DOHH2 (cell line): ENCODE measurements around the gene HCRTR1.
A peak's percentile ranks its signal among the peaks of the same experiment; 100 is the strongest.

ENCODE experiments used
- H3F3A ChIP-seq: fragments of 200-600 bp; sonication (generic), shearing (Covaris generic); 2 replicates; pipeline ENCODE4 v1.6.0; 2016; ENCODE audit warnings: antibody characterized with exemption, mild to moderate bottlenecking; ENCODE audit not compliant: control insufficient read depth, insufficient read depth
- H3K27ac ChIP-seq: fragments of 200-600 bp; sonication (generic); 2 replicates; pipeline ENCODE4 v1.5.1; 2014; ENCODE audit warnings: low read depth, mild to moderate bottlenecking, low read length, moderate library complexity
- H3K27me3 ChIP-seq: fragments of 200-600 bp; sonication (generic); 2 replicates; pipeline ENCODE4 v1.6.1; 2014; ENCODE audit warnings: mild to moderate bottlenecking, low read length, mixed read lengths; ENCODE audit not compliant: control insufficient read depth
- H3K36me3 ChIP-seq: fragments of 200-600 bp; sonication (generic); 2 replicates; pipeline ENCODE4 v1.6.1; 2014; ENCODE audit warnings: mild to moderate bottlenecking, low read length, moderate library complexity, mixed read lengths; ENCODE audit not compliant: control insufficient read depth
- H3K4me1 ChIP-seq: fragments of 200-600 bp; sonication (generic); 2 replicates; pipeline ENCODE4 v1.6.1; 2014; ENCODE audit warnings: mild to moderate bottlenecking, low read length, mixed read lengths; ENCODE audit not compliant: control insufficient read depth
- H3K4me2 ChIP-seq: fragments of 200-600 bp; sonication (generic); 2 replicates; pipeline ENCODE4 v1.6.0; 2014; ENCODE audit warnings: mild to moderate bottlenecking, low read length, moderate library complexity
- H3K4me3 ChIP-seq: fragments of 200-600 bp; sonication (generic); 2 replicates; pipeline ENCODE4 v1.5.1; 2014; ENCODE audit warnings: mild to moderate bottlenecking, low read length, mixed read lengths
- H3K79me2 ChIP-seq: fragments of 200-600 bp; sonication (generic); 2 replicates; pipeline ENCODE4 v1.6.1; 2014; ENCODE audit warnings: mild to moderate bottlenecking, low read length, mixed read lengths; ENCODE audit not compliant: control insufficient read depth
- H3K9me2 ChIP-seq: fragments of 200-600 bp; sonication (generic); replicated peaks from 2 replicates; pipeline ENCODE4 v1.6.1; 2014; ENCODE audit warnings: mild to moderate bottlenecking, low read length, mixed read lengths; ENCODE audit not compliant: control insufficient read depth
- H3K9me3 ChIP-seq: fragments of 200-600 bp; sonication (generic); 2 replicates; pipeline ENCODE4 v1.6.1; 2014; ENCODE audit warnings: antibody characterized with exemption, low read length, mixed read lengths; ENCODE audit not compliant: control insufficient read depth, insufficient read depth
- H4K20me1 ChIP-seq: fragments of 200-600 bp; sonication (generic); 2 replicates; pipeline ENCODE4 v1.6.0; 2014; ENCODE audit warnings: low read depth, mild to moderate bottlenecking, antibody characterized with exemption, low read length, moderate library complexity; ENCODE audit not compliant: control insufficient read depth, insufficient read depth
- EZH2phosphoT487 ChIP-seq: fragments of 200-600 bp; sonication (generic); IDR thresholded peaks from 2 replicates; pipeline ENCODE4 v1.6.1; 2017; ENCODE audit warnings: borderline replicate concordance, mild to moderate bottlenecking, antibody characterized with exemption, low read length, moderate library complexity, mixed read lengths
- TF ChIP-seq, protein P1 (sequence below): fragments of 200-600 bp; sonication (generic); IDR thresholded peaks from one replicate; pipeline ENCODE4 v1.5.1; 2014; ENCODE audit warnings: antibody characterized with exemption, mild to moderate bottlenecking, low read depth, low read length; ENCODE audit not compliant: poor library complexity, severe bottlenecking

The HCRTR1 gene

GRCh38 chr1:31668303-31668883 is 50.9 kb downstream of the HCRTR1 start:
- no peaks in the 10 kb centered on the region for H3K4me1 ChIP-seq
- H3K79me2 ChIP-seq, result no peaks in the 10 kb centered on the region
- H3K27me3 ChIP-seq, result peaks cover 45% of the 10 kb centered on the region
- H3K27ac ChIP-seq, result no peak overlapping the region
- no peak overlapping the region for H3K4me3 ChIP-seq
- no peaks in the 10 kb centered on the region for H3F3A ChIP-seq
- TF ChIP-seq, protein P1, sequence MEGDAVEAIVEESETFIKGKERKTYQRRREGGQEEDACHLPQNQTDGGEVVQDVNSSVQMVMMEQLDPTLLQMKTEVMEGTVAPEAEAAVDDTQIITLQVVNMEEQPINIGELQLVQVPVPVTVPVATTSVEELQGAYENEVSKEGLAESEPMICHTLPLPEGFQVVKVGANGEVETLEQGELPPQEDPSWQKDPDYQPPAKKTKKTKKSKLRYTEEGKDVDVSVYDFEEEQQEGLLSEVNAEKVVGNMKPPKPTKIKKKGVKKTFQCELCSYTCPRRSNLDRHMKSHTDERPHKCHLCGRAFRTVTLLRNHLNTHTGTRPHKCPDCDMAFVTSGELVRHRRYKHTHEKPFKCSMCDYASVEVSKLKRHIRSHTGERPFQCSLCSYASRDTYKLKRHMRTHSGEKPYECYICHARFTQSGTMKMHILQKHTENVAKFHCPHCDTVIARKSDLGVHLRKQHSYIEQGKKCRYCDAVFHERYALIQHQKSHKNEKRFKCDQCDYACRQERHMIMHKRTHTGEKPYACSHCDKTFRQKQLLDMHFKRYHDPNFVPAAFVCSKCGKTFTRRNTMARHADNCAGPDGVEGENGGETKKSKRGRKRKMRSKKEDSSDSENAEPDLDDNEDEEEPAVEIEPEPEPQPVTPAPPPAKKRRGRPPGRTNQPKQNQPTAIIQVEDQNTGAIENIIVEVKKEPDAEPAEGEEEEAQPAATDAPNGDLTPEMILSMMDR, result no peak
- TF ChIP-seq EZH2phosphoT487, result no peak
- H3K9me3 ChIP-seq, result no peaks in the 10 kb centered on the region
- H3K36me3 ChIP-seq, result no peaks in the 10 kb centered on the region
- no peaks in the 10 kb centered on the region for H3K9me2 ChIP-seq
- no peak overlapping the region for H3K4me2 ChIP-seq
- no peaks in the 10 kb centered on the region for H4K20me1 ChIP-seq

DNA sequence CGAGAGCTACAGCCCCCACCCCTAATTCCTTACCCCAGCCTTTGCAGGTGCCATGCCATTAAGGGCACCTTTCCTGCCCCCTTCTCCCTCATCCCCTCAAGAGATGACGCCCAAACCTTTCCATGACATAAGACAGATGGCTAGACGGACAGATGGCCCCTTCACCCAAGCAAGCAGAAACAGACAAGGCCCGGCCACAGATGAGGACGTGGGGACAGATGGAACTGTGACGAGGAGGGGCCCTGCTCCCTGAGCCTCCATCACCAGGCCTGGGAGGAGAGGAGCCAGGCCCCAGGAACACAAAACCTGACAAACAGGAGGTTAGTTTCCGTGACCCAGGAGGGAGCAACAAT is 51.9 kb downstream of the HCRTR1 start:
- Histone ChIP-seq H3K79me2 (no peaks in the 10 kb centered on the region), H3K27me3 (peaks cover 42% of the 10 kb centered on the region), H4K20me1 (no peaks in the 10 kb centered on the region), H3K4me2 (no peak overlapping the region), H3K9me2 (no peaks in the 10 kb centered on the region), H3K4me3 (no peak overlapping the region), H3F3A (no peaks in the 10 kb centered on the region), H3K9me3 (no peaks in the 10 kb centered on the region), H3K4me1 (no peaks in the 10 kb centered on the region), H3K36me3 (no peaks in the 10 kb centered on the region), H3K27ac (no peak overlapping the region)
- no peak for TF ChIP-seq EZH2phosphoT487
- TF ChIP-seq, protein P1, result no peak

- Histone ChIP-seq H3K9me2 (no peaks in the 10 kb centered on the region), H3K4me2 (no peak overlapping the region), H3K4me3 (no peak overlapping the region), H3K27ac (no peak overlapping the region), H3K79me2 (no peaks in the 10 kb centered on the region), H3K36me3 (no peaks in the 10 kb centered on the region), H4K20me1 (no peaks in the 10 kb centered on the region), H3K9me3 (no peaks in the 10 kb centered on the region), H3K4me1 (no peaks in the 10 kb centered on the region), H3F3A (no peaks in the 10 kb centered on the region), H3K27me3 (peaks cover 37% of the 10 kb centered on the region)
- TF ChIP-seq EZH2phosphoT487, result no peak
- TF ChIP-seq, protein P1, result peak; percentile 36
Observed at GRCh38 chr1:31669786-31670592, 52.5 kb downstream of the HCRTR1 start.
